Middle frontal gyrus (tissue), 1 donor: ENCODE data around the gene N4BP2L2.

Source experiments
- DNase-seq: peaks from one replicate; pipeline ENCODE4 v3.0.0-alpha.2; 2015; ENCODE audit warnings: low spot score; ENCODE audit errors: extremely low spot score

The N4BP2L2 gene

GRCh38 chr13:32530841-32531253, 7.7 kb downstream of the N4BP2L2 start:
- no peak for DNase-seq

GRCh38 chr13:32528358-32528757, 10.2 kb downstream of the N4BP2L2 start:
- DNase-seq = no peak

- DNase-seq = no peak
Measured at GRCh38 chr13:32527151-32527550, 11.4 kb downstream of the N4BP2L2 start.

GRCh38 chr13:32525766-32526165, 12.8 kb downstream of the N4BP2L2 start:
- no peak for DNase-seq

- DNase-seq = no peak
Measured at GRCh38 chr13:32515246-32515645, 23.3 kb downstream of the N4BP2L2 start.

- no peak for DNase-seq
Measured at GRCh38 chr13:32511482-32511881, 27.1 kb downstream of the N4BP2L2 start.

GRCh38 chr13:32504876-32505275, 33.7 kb downstream of the N4BP2L2 start:
- no peak for DNase-seq

GRCh38 chr13:32504263-32504662, 34.3 kb downstream of the N4BP2L2 start:
- DNase-seq = no peak

GRCh38 chr13:32503727-32504126, 34.9 kb downstream of the N4BP2L2 start:
- no peak for DNase-seq

GRCh38 chr13:32501064-32501463, 37.5 kb downstream of the N4BP2L2 start:
- no peak for DNase-seq

GRCh38 chr13:32499538-32500210, 38.9 kb downstream of the N4BP2L2 start:
- no peak for DNase-seq

GRCh38 chr13:32497589-32497988, 41.0 kb downstream of the N4BP2L2 start:
- no peak for DNase-seq

- no peak for DNase-seq
Measured at GRCh38 chr13:32496599-32497160, 41.9 kb downstream of the N4BP2L2 start.

GRCh38 chr13:32495841-32496240, 42.8 kb downstream of the N4BP2L2 start:
- DNase-seq = no peak

GRCh38 chr13:32495429-32495828, 43.2 kb downstream of the N4BP2L2 start:
- DNase-seq = no peak

GRCh38 chr13:32491028-32491427, 47.6 kb downstream of the N4BP2L2 start:
- DNase-seq = no peak

- DNase-seq = no peak
Measured at GRCh38 chr13:32476892-32477291, 61.7 kb downstream of the N4BP2L2 start.

GRCh38 chr13:32476021-32476731, 62.4 kb downstream of the N4BP2L2 start:
- DNase-seq = no peak

- no peak for DNase-seq
Measured at GRCh38 chr13:32474999-32475792, 63.4 kb downstream of the N4BP2L2 start.

GRCh38 chr13:32473650-32474049, 64.9 kb downstream of the N4BP2L2 start:
- DNase-seq = no peak

- DNase-seq = no peak
Measured at GRCh38 chr13:32472194-32472621, 66.4 kb downstream of the N4BP2L2 start.
